ENCODE measurements around the gene TSPAN7. TPM values are rescaled to one million over a fixed set of nuclear protein-coding genes. Genes with fewer than 3 reads are reported as not detected.

TSPAN7 gene
- total RNA-seq, 1 donor from 2014 or later, result 54.0 TPM

DNA sequence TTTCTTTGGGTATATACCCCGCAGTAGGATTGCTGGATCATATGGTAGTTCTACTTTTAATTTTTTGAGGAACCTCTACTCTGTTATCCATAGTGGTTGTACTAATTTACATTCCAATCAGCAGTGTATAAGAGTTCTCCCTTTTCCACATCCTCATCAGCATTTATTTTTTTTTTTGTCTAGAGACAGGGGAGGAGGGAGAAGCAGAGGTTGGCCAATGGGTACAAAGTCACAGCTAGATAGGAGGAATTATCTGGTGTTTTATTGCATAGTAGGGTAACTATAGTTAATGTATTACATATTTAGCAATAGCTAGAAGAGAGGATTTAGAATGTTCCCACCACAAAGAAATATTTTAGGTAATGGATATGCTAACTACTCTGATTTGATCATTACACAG is 107.4 kb downstream of the TSPAN7 start:
- H3K4me3 Mint-ChIP-seq (ENCODE audit: unreplicated experiment), result no peak overlapping the region

DNA sequence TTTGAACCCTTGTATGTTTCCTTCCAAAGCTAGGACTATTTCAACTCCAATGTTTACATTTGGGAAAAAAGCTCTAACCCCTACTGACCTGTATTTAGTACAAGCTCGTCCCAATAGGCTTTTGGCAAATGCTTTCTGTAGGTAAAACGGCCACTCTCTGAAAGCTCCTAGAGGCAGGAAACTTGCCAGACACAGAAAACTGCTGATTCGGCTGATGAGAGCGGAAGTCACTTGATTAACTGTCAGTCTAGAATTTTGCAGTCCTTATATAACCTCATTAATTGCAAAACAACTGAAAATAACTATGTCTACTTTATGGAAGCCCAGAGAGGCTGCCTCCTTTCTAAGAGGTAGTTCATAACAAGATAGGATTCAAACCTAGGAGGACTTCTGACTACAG is 108.1 kb downstream of the TSPAN7 start:
- no peak for DNase-seq
- no peaks in the 10 kb centered on the region for H3K36me3 Mint-ChIP-seq (ENCODE audit: unreplicated experiment)
- H3K9me3 Mint-ChIP-seq (ENCODE audit: unreplicated experiment), result no peaks in the 10 kb centered on the region
- peaks cover 2% of the 10 kb centered on the region for H3K27me3 Mint-ChIP-seq (ENCODE audit: unreplicated experiment)
- H3K4me3 Mint-ChIP-seq (ENCODE audit: unreplicated experiment), result no peak overlapping the region
- H3K27ac Mint-ChIP-seq (ENCODE audit: unreplicated experiment), result no peak overlapping the region
- no peaks in the 10 kb centered on the region for H3K4me1 Mint-ChIP-seq (ENCODE audit: low read depth, unreplicated experiment)
- TF ChIP-seq, protein P1, sequence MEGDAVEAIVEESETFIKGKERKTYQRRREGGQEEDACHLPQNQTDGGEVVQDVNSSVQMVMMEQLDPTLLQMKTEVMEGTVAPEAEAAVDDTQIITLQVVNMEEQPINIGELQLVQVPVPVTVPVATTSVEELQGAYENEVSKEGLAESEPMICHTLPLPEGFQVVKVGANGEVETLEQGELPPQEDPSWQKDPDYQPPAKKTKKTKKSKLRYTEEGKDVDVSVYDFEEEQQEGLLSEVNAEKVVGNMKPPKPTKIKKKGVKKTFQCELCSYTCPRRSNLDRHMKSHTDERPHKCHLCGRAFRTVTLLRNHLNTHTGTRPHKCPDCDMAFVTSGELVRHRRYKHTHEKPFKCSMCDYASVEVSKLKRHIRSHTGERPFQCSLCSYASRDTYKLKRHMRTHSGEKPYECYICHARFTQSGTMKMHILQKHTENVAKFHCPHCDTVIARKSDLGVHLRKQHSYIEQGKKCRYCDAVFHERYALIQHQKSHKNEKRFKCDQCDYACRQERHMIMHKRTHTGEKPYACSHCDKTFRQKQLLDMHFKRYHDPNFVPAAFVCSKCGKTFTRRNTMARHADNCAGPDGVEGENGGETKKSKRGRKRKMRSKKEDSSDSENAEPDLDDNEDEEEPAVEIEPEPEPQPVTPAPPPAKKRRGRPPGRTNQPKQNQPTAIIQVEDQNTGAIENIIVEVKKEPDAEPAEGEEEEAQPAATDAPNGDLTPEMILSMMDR (IDR thresholded peaks at IDR 0.05; ENCODE audit: partially characterized antibody, unreplicated experiment), result no peak

More for the DNA sequence above, 107.4 kb downstream of the TSPAN7 start:
- Mint-ChIP-seq H3K4me1 (ENCODE audit: low read depth, unreplicated experiment) (no peaks in the 10 kb centered on the region), H3K27ac (ENCODE audit: unreplicated experiment) (no peak overlapping the region), H3K9me3 (ENCODE audit: unreplicated experiment) (no peaks in the 10 kb centered on the region), H3K36me3 (ENCODE audit: unreplicated experiment) (no peaks in the 10 kb centered on the region), H3K27me3 (ENCODE audit: unreplicated experiment) (no peaks in the 10 kb centered on the region)
- TF ChIP-seq, protein P1 (IDR thresholded peaks at IDR 0.05; ENCODE audit: partially characterized antibody, unreplicated experiment), result no peak
- DNase-seq, result no peak

DNA sequence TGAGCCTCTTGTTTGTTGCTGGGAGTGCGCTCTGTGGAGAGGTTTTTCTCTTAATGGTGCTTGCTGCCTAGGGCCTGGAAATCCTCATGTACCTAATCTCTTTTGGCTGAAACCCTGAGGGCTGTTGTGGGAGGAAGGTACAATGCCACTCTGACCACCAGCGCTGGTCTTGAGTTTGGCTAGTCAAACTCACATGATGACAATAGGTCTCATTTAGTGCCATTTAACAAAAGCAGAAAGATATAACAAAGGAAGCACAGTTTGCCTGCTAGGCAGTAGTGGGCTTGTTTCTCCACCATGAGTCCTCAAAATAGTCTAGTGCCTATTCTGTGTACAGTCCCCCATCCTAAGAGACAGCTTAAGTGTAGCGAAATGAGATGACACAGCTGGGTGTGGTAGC is 111.3 kb downstream of the TSPAN7 start:
- Mint-ChIP-seq H3K36me3 (ENCODE audit: unreplicated experiment) (no peaks in the 10 kb centered on the region), H3K9me3 (ENCODE audit: unreplicated experiment) (peaks cover 1% of the 10 kb centered on the region), H3K4me3 (ENCODE audit: unreplicated experiment) (no peak overlapping the region), H3K27ac (ENCODE audit: unreplicated experiment) (no peak overlapping the region), H3K27me3 (ENCODE audit: unreplicated experiment) (peaks cover 2% of the 10 kb centered on the region), H3K4me1 (ENCODE audit: low read depth, unreplicated experiment) (no peaks in the 10 kb centered on the region)
- TF ChIP-seq, protein P1 (IDR thresholded peaks at IDR 0.05; ENCODE audit: partially characterized antibody, unreplicated experiment), result no peak
- DNase-seq, result no peak

DNA sequence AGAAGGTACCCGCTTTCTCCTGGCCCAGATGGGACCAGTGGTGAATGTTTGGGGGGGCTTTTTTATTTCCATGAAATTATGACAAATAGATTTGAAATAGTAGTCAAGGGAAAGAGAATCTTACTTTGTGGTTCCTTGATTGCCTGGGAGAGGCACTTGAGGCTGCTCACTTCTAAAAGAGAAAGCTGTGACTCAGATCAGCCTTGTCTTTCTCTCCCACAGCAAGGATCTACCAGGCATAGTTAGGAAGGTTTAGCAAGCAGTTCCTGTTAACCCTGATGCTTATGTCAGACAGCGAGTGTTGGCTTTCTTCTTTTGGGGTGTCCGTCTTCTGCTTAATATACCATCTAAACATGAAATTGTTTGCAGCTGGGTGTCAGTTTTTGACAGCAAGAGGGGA is 114.5 kb downstream of the TSPAN7 start:
- DNase-seq, result no peak
- TF ChIP-seq, protein P1 (IDR thresholded peaks at IDR 0.05; ENCODE audit: partially characterized antibody, unreplicated experiment), result no peak
- H3K27me3 Mint-ChIP-seq (ENCODE audit: unreplicated experiment), result peaks cover 2% of the 10 kb centered on the region
- H3K4me1 Mint-ChIP-seq (ENCODE audit: low read depth, unreplicated experiment), result no peaks in the 10 kb centered on the region
- no peak overlapping the region for H3K27ac Mint-ChIP-seq (ENCODE audit: unreplicated experiment)
- H3K9me3 Mint-ChIP-seq (ENCODE audit: unreplicated experiment), result peaks cover 1% of the 10 kb centered on the region
- H3K4me3 Mint-ChIP-seq (ENCODE audit: unreplicated experiment), result no peak overlapping the region
- no peaks in the 10 kb centered on the region for H3K36me3 Mint-ChIP-seq (ENCODE audit: unreplicated experiment)

DNA sequence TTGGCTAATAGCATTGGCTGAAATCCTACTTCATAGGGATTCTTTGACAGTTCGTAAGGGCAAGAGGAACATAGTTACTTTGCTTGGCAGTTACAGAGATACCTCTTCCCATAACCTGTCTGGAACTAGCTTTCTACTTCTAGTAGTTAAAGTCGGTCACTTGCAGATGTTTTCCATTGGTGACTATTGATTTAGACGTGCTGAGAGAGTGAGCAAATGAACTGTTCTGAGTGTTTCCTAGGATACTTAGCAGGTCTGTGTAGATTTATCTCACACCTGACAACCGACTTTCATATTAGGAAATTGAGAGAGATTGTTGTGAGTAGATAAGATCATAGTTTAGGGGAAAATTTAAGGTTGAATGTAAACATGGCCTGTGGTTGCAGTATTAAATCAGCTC is 116.8 kb downstream of the TSPAN7 start:
- TF ChIP-seq, protein P1 (IDR thresholded peaks at IDR 0.05; ENCODE audit: partially characterized antibody, unreplicated experiment), result no peak
- DNase-seq, result no peak
- H3K27ac Mint-ChIP-seq (ENCODE audit: unreplicated experiment), result no peak overlapping the region
- no peaks in the 10 kb centered on the region for H3K4me1 Mint-ChIP-seq (ENCODE audit: low read depth, unreplicated experiment)
- no peak overlapping the region for H3K4me3 Mint-ChIP-seq (ENCODE audit: unreplicated experiment)
- peaks cover 2% of the 10 kb centered on the region for H3K27me3 Mint-ChIP-seq (ENCODE audit: unreplicated experiment)
- peaks cover 1% of the 10 kb centered on the region for H3K9me3 Mint-ChIP-seq (ENCODE audit: unreplicated experiment)
- H3K36me3 Mint-ChIP-seq (ENCODE audit: unreplicated experiment), result no peaks in the 10 kb centered on the region
